Gastroesophageal sphincter (tissue), 3 donors: ENCODE data around the gene LMF1.

Source experiments
- CTCF ChIP-seq, 4 experiments: fragments of 200-600 bp in 2 of 4; fragments of 450-650 bp in 2 of 4; sonication (generic) in 1 of 4; IDR thresholded peaks; one replicate each; pipeline ENCODE4 v1.5.1; 2017 to 2019; ENCODE audit warnings: antibody characterized with exemption in 4 of 4, mild to moderate bottlenecking in 2 of 4, moderate library complexity in 2 of 4
- EP300 ChIP-seq: sonication (generic); formaldehyde crosslinking; IDR thresholded peaks from one replicate; pipeline ENCODE4 v1.6.1; 2017; ENCODE audit warnings: antibody characterized with exemption, mild to moderate bottlenecking
- POLR2A ChIP-seq, 2 donors: fragments of 450-650 bp; IDR thresholded peaks; one replicate each; pipeline ENCODE4 v1.6.1; 2017; ENCODE audit warnings: antibody characterized with exemption in 2 of 2, mild to moderate bottlenecking in 2 of 2, moderate library complexity in 1 of 2
- POLR2AphosphoS5 ChIP-seq: sonication (generic); formaldehyde crosslinking; IDR thresholded peaks from one replicate; pipeline ENCODE4 v1.6.1; 2017; ENCODE audit warnings: antibody characterized with exemption

- TF ChIP-seq POLR2AphosphoS5 (no peak), EP300 (no peak), CTCF (IDR thresholded peaks at IDR 0.05) (no peak), POLR2A (IDR thresholded peaks at IDR 0.05) (no peak)
These were observed 15.6 kb upstream of the LMF1 start for GRCh38 chr16:986411-986810.
